Activated CD4-positive, alpha-beta memory T cell treated with anti-CD3 and anti-CD28 coated beads, Interleukin-2, amount 10 ng/mL, durations not matched to agents 7 days and 5 days (primary cell): ENCODE data around the gene CRABP2. TPM values are rescaled to one million over a fixed set of nuclear protein-coding genes. Genes with fewer than 3 reads are reported as not detected.

ENCODE experiments used
- CTCF ChIA-PET: fragments of 350-600 bp; sonication (Branson Sonifier 250); formaldehyde crosslinking; loops from one replicate; lab custom pipeline; 2021; ENCODE audit warnings: antibody characterized with exemption, inconsistent platforms; lab: Charles Lee
- POLR2A ChIA-PET: fragments of 350-600 bp; sonication (Branson Sonifier 250); formaldehyde crosslinking; loops from one replicate; lab custom pipeline; 2021; ENCODE audit warnings: antibody characterized with exemption; lab: Charles Lee
- DNase-seq: peaks from one replicate; pipeline ENCODE4 v3.0.0-alpha.2; 2020
- H3K27ac Mint-ChIP-seq: one replicate; pipeline ENCODE4 v1.8.0; 2021; ENCODE audit warnings: mild to moderate bottlenecking, mixed read lengths
- H3K27me3 Mint-ChIP-seq: one replicate; pipeline ENCODE4 v1.8.0; 2021; ENCODE audit warnings: mixed read lengths
- H3K36me3 Mint-ChIP-seq: one replicate; pipeline ENCODE4 v1.8.0; 2021; ENCODE audit warnings: low read depth, mixed read lengths
- H3K4me1 Mint-ChIP-seq: one replicate; pipeline ENCODE4 v1.8.0; 2021; ENCODE audit warnings: mixed read lengths
- H3K4me3 Mint-ChIP-seq: one replicate; pipeline ENCODE4 v1.8.0; 2021; ENCODE audit warnings: mild to moderate bottlenecking, mixed read lengths
- H3K9me3 Mint-ChIP-seq: one replicate; pipeline ENCODE4 v1.8.0; 2021; ENCODE audit warnings: mixed read lengths
- total RNA-seq, 2 experiments: library from RNA; stranded (reverse); gene quantifications; one replicate each; pipeline ENCODE4 v1.2.3, GENCODE V29; 2021

Gene CRABP2
- total RNA-seq, 2 experiments from 2014 or later, result 0.58 to 1.2 TPM

DNA sequence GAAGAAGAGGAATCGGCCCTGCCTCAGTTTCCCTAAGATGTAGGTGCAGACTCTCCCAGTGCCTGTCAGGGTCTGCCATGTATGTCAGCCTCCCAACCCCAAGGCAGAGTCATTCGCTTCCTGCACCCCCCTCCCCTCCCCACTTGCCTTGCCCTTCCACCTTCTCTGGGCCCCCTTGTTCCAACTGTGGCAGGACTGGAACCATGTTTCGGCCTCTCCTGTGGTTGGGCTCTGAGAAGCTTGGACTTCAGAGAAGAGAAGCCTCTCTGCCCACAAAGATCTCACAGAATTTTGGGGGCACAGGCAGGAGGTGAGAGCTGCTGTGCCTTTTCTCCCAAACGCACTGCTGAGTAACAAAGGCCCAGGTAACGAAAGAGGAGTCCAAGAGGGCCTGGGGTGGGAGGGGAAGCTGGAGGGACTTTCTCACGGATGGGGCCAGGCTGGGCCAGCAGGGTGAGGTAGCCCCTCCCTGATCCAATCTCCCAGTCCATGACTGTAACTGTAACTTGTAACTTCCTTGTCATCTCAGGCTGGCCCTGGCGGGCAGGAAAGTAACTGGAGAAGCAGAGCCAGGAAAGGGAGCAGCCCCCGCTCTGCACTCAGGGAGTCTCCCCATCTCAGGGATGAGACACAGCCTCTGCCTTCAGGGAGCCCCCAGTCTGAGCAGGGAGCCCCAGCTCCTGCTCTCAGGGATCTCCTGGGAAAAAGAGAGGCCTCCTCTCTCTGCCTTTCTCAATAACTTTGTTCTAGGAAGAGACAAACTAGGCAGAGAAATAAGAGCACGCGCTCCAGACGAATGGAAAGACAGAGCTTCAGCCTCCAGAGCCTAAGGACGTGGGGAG lies 11.3 kb downstream of the CRABP2 start:
- peaks cover 65% of the 10 kb centered on the region for H3K27me3 Mint-ChIP-seq
- H3K4me3 Mint-ChIP-seq, result no peak overlapping the region
- no peaks in the 10 kb centered on the region for H3K9me3 Mint-ChIP-seq
- no peak overlapping the region for H3K27ac Mint-ChIP-seq
- H3K4me1 Mint-ChIP-seq, result peaks cover 15% of the 10 kb centered on the region
- ChIA-PET CTCF (interaction anchor here (1.0 to 2.1 kb wide), 3 partner anchors 10 to 32 kb away, joined by 4 to 5 read pairs (median 5); no protein-coding TSS in a partner anchor), POLR2A (interaction anchor here (0.7 kb wide), 1 partner anchor 47 kb away, joined by 3 read pairs; no protein-coding TSS in a partner anchor)
- no peak for DNase-seq
- H3K36me3 Mint-ChIP-seq, result no peaks in the 10 kb centered on the region

- Mint-ChIP-seq H3K4me3 (no peak overlapping the region), H3K4me1 (peaks cover 15% of the 10 kb centered on the region), H3K9me3 (no peaks in the 10 kb centered on the region), H3K27ac (no peak overlapping the region), H3K27me3 (peaks cover 74% of the 10 kb centered on the region), H3K36me3 (no peaks in the 10 kb centered on the region)
- no peak for DNase-seq
- ChIA-PET CTCF (interaction anchor here (1.2 to 5.8 kb wide), 2 partner anchors 13 to 198 kb away, joined by 4 to 57 read pairs; partner anchors contain the start of gene CRABP2), POLR2A (no interaction called here)
Observed at GRCh38 chr1:156692925-156693847, 12.2 kb downstream of the CRABP2 start.

GRCh38 chr1:156692441-156692924 lies 12.9 kb downstream of the CRABP2 start:
- Mint-ChIP-seq H3K27ac (no peak overlapping the region), H3K9me3 (no peaks in the 10 kb centered on the region), H3K27me3 (peaks cover 74% of the 10 kb centered on the region), H3K36me3 (no peaks in the 10 kb centered on the region), H3K4me3 (no peak overlapping the region), H3K4me1 (peaks cover 15% of the 10 kb centered on the region)
- ChIA-PET CTCF (interaction anchor here (1.2 to 11.7 kb wide), 4 partner anchors 13 to 199 kb away, joined by 4 to 212 read pairs (median 40); partner anchors contain the start of genes CRABP2, ISG20L2 and METTL25B), POLR2A (interaction anchor here (0.5 to 3.9 kb wide), 2 partner anchors 34 to 87 kb away, joined by 3 to 32 read pairs; partner anchors contain the start of genes ISG20L2 and METTL25B)
- DNase-seq, result no peak

DNA sequence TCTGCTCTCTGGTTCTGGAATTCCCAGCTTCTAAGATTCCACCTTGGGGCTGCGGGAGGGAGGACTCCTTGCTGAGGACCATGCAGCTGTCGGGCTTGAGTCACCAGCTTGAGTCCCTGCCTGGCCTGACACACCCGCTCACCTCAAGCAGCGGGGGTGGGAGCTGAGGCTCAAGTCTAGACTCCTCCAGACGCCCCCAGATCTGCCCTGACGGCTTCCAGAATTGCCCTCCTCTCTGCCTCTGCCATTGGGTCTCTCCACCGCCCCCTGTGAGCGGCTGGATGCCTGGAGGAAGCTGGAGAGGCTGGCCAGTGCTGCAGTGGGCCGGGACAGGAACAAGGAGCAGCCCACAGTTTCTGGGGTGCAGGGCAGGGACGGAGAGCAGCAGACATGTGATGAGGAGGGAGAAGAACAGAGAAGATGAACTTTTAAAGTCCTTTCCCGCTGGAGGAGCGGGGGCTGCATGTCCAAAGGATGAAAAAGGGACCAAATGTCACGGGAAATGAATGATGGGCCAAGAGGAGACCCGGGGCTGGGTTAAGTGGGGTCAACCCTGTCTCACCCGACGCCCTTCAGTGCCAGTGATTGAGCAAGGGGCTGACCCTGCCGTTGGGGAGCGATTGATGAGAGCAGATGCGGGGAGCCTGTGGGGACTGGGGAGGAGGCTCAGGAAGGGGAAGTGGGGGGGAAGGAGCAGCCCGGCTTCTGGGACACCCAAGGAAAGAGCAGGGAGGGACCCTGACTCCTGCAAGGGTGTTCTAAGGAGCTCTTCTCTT lies 13.5 kb downstream of the CRABP2 start:
- POLR2A ChIA-PET, result interaction anchor here (0.5 to 3.9 kb wide), 4 partner anchors 13 to 86 kb away, joined by 3 to 32 read pairs (median 8); partner anchors contain the start of genes CRABP2, ISG20L2 and METTL25B
- Mint-ChIP-seq H3K4me3 (no peak overlapping the region), H3K9me3 (no peaks in the 10 kb centered on the region), H3K27ac (no peak overlapping the region), H3K4me1 (peaks cover 15% of the 10 kb centered on the region), H3K27me3 (peaks cover 73% of the 10 kb centered on the region), H3K36me3 (no peaks in the 10 kb centered on the region)
- CTCF ChIA-PET, result interaction anchor here (1.1 to 11.7 kb wide), 8 partner anchors 9 to 199 kb away, joined by 3 to 212 read pairs (median 24); partner anchors contain the start of genes CRABP2, ISG20L2, METTL25B and NTRK1
- DNase-seq, result no peak

- ChIA-PET POLR2A (interaction anchor here (1.6 to 3.9 kb wide), 4 partner anchors 14 to 61 kb away, joined by 5 to 32 read pairs (median 8); partner anchors contain the start of genes CRABP2, ISG20L2 and METTL25B), CTCF (interaction anchor here (1.1 to 11.7 kb wide), 11 partner anchors 9 to 200 kb away, joined by 3 to 212 read pairs (median 26); partner anchors contain the start of genes CRABP2, ISG20L2, METTL25B and NES)
- H3K9me3 Mint-ChIP-seq, result no peaks in the 10 kb centered on the region
- DNase-seq, result no peak
- H3K36me3 Mint-ChIP-seq, result no peaks in the 10 kb centered on the region
- H3K27ac Mint-ChIP-seq, result no peak overlapping the region
- H3K4me3 Mint-ChIP-seq, result no peak overlapping the region
- H3K27me3 Mint-ChIP-seq, result peaks cover 68% of the 10 kb centered on the region
- peaks cover 15% of the 10 kb centered on the region for H3K4me1 Mint-ChIP-seq
Observed at GRCh38 chr1:156691191-156691590, 14.2 kb downstream of the CRABP2 start.

GRCh38 chr1:156690675-156691036 lies 14.7 kb downstream of the CRABP2 start:
- Mint-ChIP-seq H3K27me3 (peaks cover 68% of the 10 kb centered on the region), H3K9me3 (no peaks in the 10 kb centered on the region), H3K36me3 (no peaks in the 10 kb centered on the region), H3K4me1 (peaks cover 15% of the 10 kb centered on the region), H3K4me3 (no peak overlapping the region), H3K27ac (no peak overlapping the region)
- ChIA-PET CTCF (interaction anchor here (1.2 to 11.7 kb wide), 18 partner anchors 8 to 268 kb away, joined by 3 to 212 read pairs (median 16); partner anchors contain the start of genes CRABP2, INSRR, ISG20L2 and METTL25B), POLR2A (interaction anchor here (1.2 to 3.9 kb wide), 6 partner anchors 15 to 118 kb away, joined by 3 to 32 read pairs (median 6); partner anchors contain the start of genes CRABP2, ISG20L2 and METTL25B)
- DNase-seq, result no peak

DNA sequence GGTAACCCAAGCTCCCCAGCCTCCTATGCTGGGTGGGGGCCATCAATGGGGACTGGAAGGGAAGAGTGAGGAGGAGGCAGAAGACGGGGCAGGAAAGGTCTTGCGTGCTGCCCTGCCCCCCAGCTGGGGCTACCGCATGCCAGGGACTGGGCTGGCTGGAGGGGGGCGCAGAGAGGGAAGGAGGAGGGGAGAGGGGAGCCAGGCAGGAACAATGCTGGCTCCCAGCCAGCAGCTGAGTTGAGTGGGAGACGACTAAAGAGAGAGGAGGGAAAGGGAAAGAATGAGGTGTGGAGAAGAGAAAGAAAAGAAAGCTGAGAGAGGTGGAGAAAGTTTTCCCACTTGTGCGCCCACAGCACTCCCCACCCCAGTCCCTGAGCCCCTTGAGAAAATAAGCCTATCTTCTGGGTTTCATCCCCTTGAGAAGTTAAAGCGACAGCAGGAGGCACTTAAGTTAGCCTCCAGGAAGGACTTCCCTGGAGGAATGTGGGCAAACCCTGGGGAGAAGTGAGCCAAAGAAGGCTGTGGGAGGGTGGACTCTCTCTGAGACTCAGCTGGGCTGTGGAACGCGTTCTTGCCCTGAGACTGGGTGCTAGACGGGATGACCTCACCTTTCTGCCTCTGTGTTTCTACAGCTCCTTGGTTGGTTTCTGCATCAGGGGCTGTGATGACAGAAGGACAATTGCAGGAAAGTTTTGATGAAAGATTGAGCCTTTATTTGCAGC lies 15.3 kb downstream of the CRABP2 start:
- CTCF ChIA-PET, result interaction anchor here (0.5 to 11.7 kb wide), 41 partner anchors 8 to 269 kb away, joined by 3 to 212 read pairs (median 4); partner anchors contain the start of genes CRABP2, INSRR, ISG20L2 and METTL25B
- no peak overlapping the region for H3K4me3 Mint-ChIP-seq

GRCh38 chr1:156689035-156689952 lies 16.1 kb downstream of the CRABP2 start:
- no peaks in the 10 kb centered on the region for H3K9me3 Mint-ChIP-seq
- H3K4me1 Mint-ChIP-seq, result peaks cover 21% of the 10 kb centered on the region
- H3K4me3 Mint-ChIP-seq, result no peak overlapping the region
- ChIA-PET CTCF (interaction anchor here (0.5 to 11.7 kb wide), 45 partner anchors 7 to 270 kb away, joined by 3 to 212 read pairs (median 4); partner anchors contain the start of genes CRABP2, INSRR, ISG20L2 and METTL25B), POLR2A (interaction anchor here (0.7 to 3.9 kb wide), 9 partner anchors 13 to 119 kb away, joined by 3 to 32 read pairs (median 5); partner anchors contain the start of genes CRABP2, ISG20L2 and METTL25B)
- H3K27me3 Mint-ChIP-seq, result peaks cover 65% of the 10 kb centered on the region
- no peaks in the 10 kb centered on the region for H3K36me3 Mint-ChIP-seq
- H3K27ac Mint-ChIP-seq, result no peak overlapping the region
- DNase-seq, result peak; percentile 76

More for the DNA sequence above, 15.3 kb downstream of the CRABP2 start:
- Mint-ChIP-seq H3K27me3 (peaks cover 69% of the 10 kb centered on the region), H3K36me3 (no peaks in the 10 kb centered on the region), H3K4me1 (peaks cover 15% of the 10 kb centered on the region), H3K27ac (no peak overlapping the region), H3K9me3 (no peaks in the 10 kb centered on the region)
- POLR2A ChIA-PET, result interaction anchor here (0.7 to 3.9 kb wide), 9 partner anchors 14 to 118 kb away, joined by 3 to 32 read pairs (median 5); partner anchors contain the start of genes CRABP2, ISG20L2 and METTL25B
- no peak for DNase-seq

GRCh38 chr1:156684227-156684782 lies 21.1 kb downstream of the CRABP2 start:
- no peaks in the 10 kb centered on the region for H3K36me3 Mint-ChIP-seq
- no peaks in the 10 kb centered on the region for H3K9me3 Mint-ChIP-seq
- ChIA-PET CTCF (interaction anchor here (0.6 to 11.7 kb wide), 15 partner anchors 8 to 397 kb away, joined by 3 to 212 read pairs (median 5); partner anchors contain the start of genes CRABP2, ISG20L2, METTL25B and NTRK1), POLR2A (interaction anchor here (0.7 to 1.7 kb wide), 4 partner anchors 22 to 67 kb away, joined by 3 to 9 read pairs (median 4); partner anchors contain the start of genes CRABP2, HDGF and METTL25B)
- DNase-seq, result peak; percentile 63
- H3K4me1 Mint-ChIP-seq, result peaks cover 22% of the 10 kb centered on the region
- peak overlapping the region; percentile 40 for H3K27ac Mint-ChIP-seq
- peaks cover 43% of the 10 kb centered on the region for H3K27me3 Mint-ChIP-seq
- no peak overlapping the region for H3K4me3 Mint-ChIP-seq
